Omental fat pad (tissue), 4 donors: Measurements from ENCODE around the gene MRPL4. TPM values are rescaled to one million over a fixed set of nuclear protein-coding genes. Genes with fewer than 3 reads are reported as not detected.

Source experiments
- ATAC-seq: fragments of 150-250 bp; one replicate; pipeline ENCODE4 v1.9.1; 2016; ENCODE audit warnings: mild to moderate bottlenecking, moderate library complexity; ENCODE audit not compliant: low FRiP score
- DNase-seq: peaks from one replicate; pipeline ENCODE4 v3.0.0-alpha.2; 2019; ENCODE audit warnings: low spot score
- CTCF ChIP-seq, 3 donors: fragments of 450-650 bp; IDR thresholded peaks; one replicate each; pipeline ENCODE4 v1.5.1; 2016 to 2017; ENCODE audit warnings: antibody characterized with exemption in 3 of 3, mild to moderate bottlenecking in 3 of 3, moderate library complexity in 2 of 3
- total RNA-seq, 4 donors: library from RNA; depleted of rRNA; stranded (reverse); fragments of >200 nt; gene quantifications; one replicate each; pipeline ENCODE4 v1.1.0, GENCODE V29; 2016

The MRPL4 gene
- total RNA-seq, 4 donors from 2014 or later, result 44.6 to 73.3 (median 65.7) TPM

- TF ChIP-seq CTCF (IDR thresholded peaks at IDR 0.05), result no peak
- ATAC-seq (no peak), DNase-seq (no peak)
Measured at GRCh38 chr19:10211061-10211460, 41.0 kb upstream of the MRPL4 start.

GRCh38 chr19:10211691-10212090 lies 40.3 kb upstream of the MRPL4 start:
- ATAC-seq, result no peak
- TF ChIP-seq CTCF (IDR thresholded peaks at IDR 0.05), result no peak
- DNase-seq, result no peak

GRCh38 chr19:10214784-10215183 lies 37.2 kb upstream of the MRPL4 start:
- no peak for ATAC-seq
- TF ChIP-seq CTCF (IDR thresholded peaks at IDR 0.05), result no peak
- no peak for DNase-seq

GRCh38 chr19:10217085-10217484 lies 34.9 kb upstream of the MRPL4 start:
- ATAC-seq, result no peak
- TF ChIP-seq CTCF (IDR thresholded peaks at IDR 0.05), result no peak
- no peak for DNase-seq

- TF ChIP-seq CTCF (IDR thresholded peaks at IDR 0.05), result no peak
- DNase-seq (no peak), ATAC-seq (no peak)
Measured at GRCh38 chr19:10219678-10220077, 32.3 kb upstream of the MRPL4 start.

- DNase-seq (no peak), ATAC-seq (no peak)
- TF ChIP-seq CTCF (IDR thresholded peaks at IDR 0.05), result no peak
Measured at GRCh38 chr19:10220695-10221094, 31.3 kb upstream of the MRPL4 start.

- ATAC-seq, result no peak
- TF ChIP-seq CTCF (IDR thresholded peaks at IDR 0.05), result no peak
- no peak for DNase-seq
Measured at GRCh38 chr19:10222201-10222890, 29.7 kb upstream of the MRPL4 start.
